NCI-H82 treated with DMSO at 0.1 percent for 48 hours (cell line): ENCODE measurements around the gene IGF2BP3.
"Not testable (repeated sequence)": the region's sequence is repeated elsewhere in the genome, so short reads cannot be mapped to it uniquely, and the experiment has no call there.

Source experiments
- DNase-seq: peaks from one replicate; lab custom pipeline; 2025; ENCODE audit not compliant: unreplicated experiment; lab: John Stamatoyannopoulos, UW

Gene IGF2BP3

GRCh38 chr7:23470330-23471105 is at the start of gene IGF2BP3:
IGF2BP3 (minus strand) TSS chr7:23470491; CDS start chr7:23470110, 381 bp downstream.
- DNase-seq: peak; percentile 92

- DNase-seq: no peak
These were observed 44.5 kb upstream of the IGF2BP3 start for GRCh38 chr7:23514755-23515154.

GRCh38 chr7:23513746-23514145 is 43.5 kb upstream of the IGF2BP3 start:
- DNase-seq: not testable (repeated sequence)

- no peak for DNase-seq
These were observed 23.7 kb upstream of the IGF2BP3 start for GRCh38 chr7:23494009-23494408.

GRCh38 chr7:23491502-23491901 is 21.2 kb upstream of the IGF2BP3 start:
- DNase-seq: no peak

GRCh38 chr7:23490357-23491135 is 20.3 kb upstream of the IGF2BP3 start:
- DNase-seq: no peak

GRCh38 chr7:23488714-23489113 is 18.4 kb upstream of the IGF2BP3 start:
- DNase-seq: not testable (repeated sequence)

- no peak for DNase-seq
These were observed 17.4 kb upstream of the IGF2BP3 start for GRCh38 chr7:23487670-23488069.

- no peak for DNase-seq
These were observed 15.9 kb upstream of the IGF2BP3 start for GRCh38 chr7:23486002-23486773.

- no peak for DNase-seq
These were observed 12.4 kb upstream of the IGF2BP3 start for GRCh38 chr7:23482686-23483085.

- DNase-seq: no peak
These were observed 7.9 kb upstream of the IGF2BP3 start for GRCh38 chr7:23477962-23478866.

GRCh38 chr7:23477157-23477499 is 6.8 kb upstream of the IGF2BP3 start:
- no peak for DNase-seq

GRCh38 chr7:23476286-23477156 is 6.2 kb upstream of the IGF2BP3 start:
- peak; percentile 94 for DNase-seq

- DNase-seq: no peak
These were observed 5.2 kb upstream of the IGF2BP3 start for GRCh38 chr7:23475576-23475839.

- peak; percentile 63 for DNase-seq
These were observed 4.7 kb upstream of the IGF2BP3 start for GRCh38 chr7:23474829-23475575.

GRCh38 chr7:23474094-23474828 is 4.0 kb upstream of the IGF2BP3 start:
- DNase-seq: peak; percentile 98

GRCh38 chr7:23473844-23474093 is 3.5 kb upstream of the IGF2BP3 start:
- DNase-seq: no peak

- peak; percentile 33 for DNase-seq
These were observed 2.9 kb upstream of the IGF2BP3 start for GRCh38 chr7:23472956-23473843.
